T-helper 1 cell treated with Interleukin-12 subunit alpha and Interleukin-12 subunit beta and Interleukin-4 antibody, amounts not matched to agents 30 μg/mL and 1 μg/mL, for 36 hours (primary cell): Measurements from ENCODE around the gene PTPRU.
"Not testable (repeated sequence)": the region's sequence is repeated elsewhere in the genome, so short reads cannot be mapped to it uniquely, and the experiment has no call there.

Experiments used
- H3K27ac Mint-ChIP-seq: one replicate; pipeline ENCODE4 v1.8.0; 2021; ENCODE audit warnings: mild to moderate bottlenecking, mixed read lengths
- H3K27me3 Mint-ChIP-seq: one replicate; pipeline ENCODE4 v1.8.0; 2021; ENCODE audit warnings: low read depth, mixed read lengths
- H3K36me3 Mint-ChIP-seq: one replicate; pipeline ENCODE4 v1.8.0; 2021; ENCODE audit warnings: low read depth, mixed read lengths
- H3K4me1 Mint-ChIP-seq: one replicate; pipeline ENCODE4 v1.8.0; 2021; ENCODE audit warnings: low read depth, mixed read lengths
- H3K4me3 Mint-ChIP-seq: one replicate; pipeline ENCODE4 v1.8.0; 2021; ENCODE audit warnings: mild to moderate bottlenecking, moderate library complexity, mixed read lengths
- H3K9me3 Mint-ChIP-seq: one replicate; pipeline ENCODE4 v1.8.0; 2021; ENCODE audit warnings: mixed read lengths

Gene PTPRU

DNA sequence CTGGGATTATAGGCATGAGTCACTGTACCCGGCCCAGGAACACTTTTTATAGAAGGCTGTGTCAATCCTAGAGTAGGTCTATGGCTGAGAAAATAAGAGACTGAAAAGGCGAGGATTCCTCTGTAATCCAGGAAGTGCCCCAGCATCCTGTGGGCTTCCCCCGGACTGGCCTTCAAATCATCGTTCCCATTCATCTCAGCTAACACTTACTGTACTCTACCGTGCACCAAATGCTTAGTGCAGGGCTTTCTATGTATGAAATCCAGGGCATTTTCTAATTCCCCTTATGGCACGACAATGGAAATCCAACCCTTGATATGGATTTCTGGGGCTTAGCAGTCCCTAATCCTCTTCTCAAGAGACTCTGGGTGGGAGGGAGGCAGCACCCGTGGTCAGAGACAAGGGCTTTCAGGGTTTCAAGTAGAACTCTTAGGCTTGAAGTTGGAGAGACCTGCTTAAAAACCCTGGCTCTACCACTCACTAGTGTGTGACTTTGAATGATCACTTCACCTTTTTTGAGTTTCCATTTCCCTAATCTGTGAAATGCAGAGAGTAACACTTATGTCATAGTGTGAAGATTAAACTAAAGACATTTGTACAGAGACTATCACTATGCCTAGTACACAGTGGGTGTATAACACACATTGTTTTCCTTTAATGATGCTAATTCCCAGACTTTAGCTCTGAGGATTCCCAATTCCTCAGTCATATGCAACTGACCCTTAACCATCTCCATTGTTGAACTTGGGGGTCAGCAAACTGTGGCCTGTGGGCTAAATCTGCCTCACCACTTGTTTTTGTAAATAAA, 25.8 kb upstream of the PTPRU start:
- Mint-ChIP-seq H3K27ac (no peak overlapping the region), H3K27me3 (no peaks in the 10 kb centered on the region), H3K9me3 (no peaks in the 10 kb centered on the region), H3K36me3 (peaks cover 6% of the 10 kb centered on the region), H3K4me3 (no peak overlapping the region), H3K4me1 (peaks cover 4% of the 10 kb centered on the region)

DNA sequence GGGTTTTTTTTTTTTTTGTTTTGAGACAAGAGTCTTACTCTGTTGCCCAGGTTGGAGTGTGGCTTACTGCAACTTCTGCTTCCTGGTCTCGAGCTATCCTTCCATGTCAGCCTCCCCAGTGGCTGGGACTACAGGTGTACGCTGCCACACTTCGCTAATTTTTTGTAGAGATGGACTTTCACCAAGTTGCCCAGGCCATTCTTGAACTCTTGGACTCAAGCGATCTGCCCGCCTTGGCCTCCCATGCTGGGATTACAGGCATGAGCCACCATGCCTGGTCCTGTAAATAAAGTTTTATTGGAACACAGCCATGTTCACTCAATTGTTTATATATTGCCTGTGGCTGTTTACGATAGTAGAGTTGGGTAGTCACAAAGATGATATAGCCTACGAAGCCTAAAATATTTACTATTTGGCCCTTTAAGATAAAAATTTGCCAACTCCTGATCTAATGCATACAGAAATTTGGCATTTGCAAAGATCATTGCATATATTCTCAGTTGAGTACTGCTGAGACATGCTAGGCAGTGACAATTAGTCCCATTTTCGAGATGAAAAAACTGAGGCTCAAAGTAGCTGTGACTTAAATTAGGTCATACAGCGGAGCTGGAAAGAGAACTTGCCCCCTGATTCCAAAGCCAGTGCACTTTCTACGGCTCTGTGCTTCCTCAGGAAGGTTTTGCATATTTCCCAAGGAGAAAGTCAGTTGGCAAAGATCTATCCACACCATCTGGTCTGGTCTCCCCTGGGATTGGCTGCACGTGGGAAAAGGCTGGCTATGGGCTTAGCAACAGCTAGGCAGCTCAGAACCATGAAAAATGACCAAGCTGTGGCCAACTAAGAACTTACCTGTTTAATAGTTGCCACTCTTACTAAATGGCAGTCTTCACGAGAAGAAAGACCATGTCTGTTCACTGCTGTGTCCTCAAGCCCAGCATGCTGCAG, 25.0 kb upstream of the PTPRU start:
- Mint-ChIP-seq H3K27ac (peak overlapping the region; percentile 27), H3K4me3 (no peak overlapping the region), H3K27me3 (no peaks in the 10 kb centered on the region), H3K4me1 (peaks cover 4% of the 10 kb centered on the region), H3K9me3 (no peaks in the 10 kb centered on the region), H3K36me3 (peaks cover 6% of the 10 kb centered on the region)

DNA sequence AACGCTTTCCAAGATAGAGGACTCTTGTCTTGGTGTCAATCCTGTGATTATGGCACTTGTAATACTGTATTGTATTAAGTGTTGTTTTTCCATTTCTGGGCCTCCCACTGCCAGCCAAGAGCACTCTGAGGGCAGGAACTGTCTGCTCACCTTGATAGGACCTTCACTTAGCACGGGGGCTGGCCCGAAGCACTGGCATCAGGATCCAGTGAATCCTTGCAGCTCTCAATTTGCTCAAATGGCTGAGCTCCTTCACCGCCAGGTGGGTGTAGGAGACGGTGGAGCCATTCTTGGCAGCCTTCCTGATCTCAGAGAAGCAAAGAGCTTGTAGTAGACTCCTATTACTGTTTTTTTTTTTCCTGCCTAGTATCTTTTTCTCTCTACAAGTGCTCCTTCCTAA, 23.3 kb upstream of the PTPRU start:
- Mint-ChIP-seq H3K27ac (no peak overlapping the region), H3K9me3 (no peaks in the 10 kb centered on the region), H3K4me3 (no peak overlapping the region), H3K27me3 (no peaks in the 10 kb centered on the region), H3K4me1 (peaks cover 4% of the 10 kb centered on the region), H3K36me3 (peaks cover 6% of the 10 kb centered on the region)

DNA sequence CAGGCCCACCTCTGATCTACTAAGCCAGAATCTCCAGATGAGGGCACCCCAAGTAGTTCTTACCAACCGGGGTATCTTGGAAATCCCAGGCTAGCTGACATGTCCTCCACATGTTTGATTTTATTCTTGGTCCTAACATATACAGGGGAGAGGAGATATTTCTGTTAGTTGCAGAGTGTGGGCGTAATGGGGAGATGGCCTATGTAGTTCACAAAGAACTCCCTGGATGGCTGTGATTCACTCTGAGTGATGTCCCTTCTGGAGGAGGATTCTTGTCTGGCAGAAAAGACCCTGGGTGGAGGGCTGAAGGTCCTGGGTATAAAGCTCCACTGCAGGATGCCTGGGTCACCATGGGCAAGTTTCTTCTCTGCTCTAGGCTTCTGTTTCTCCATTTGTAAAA, 18.7 kb upstream of the PTPRU start:
- peaks cover 1% of the 10 kb centered on the region for H3K4me1 Mint-ChIP-seq
- no peak overlapping the region for H3K27ac Mint-ChIP-seq
- no peak overlapping the region for H3K4me3 Mint-ChIP-seq
- no peaks in the 10 kb centered on the region for H3K9me3 Mint-ChIP-seq
- no peaks in the 10 kb centered on the region for H3K27me3 Mint-ChIP-seq
- H3K36me3 Mint-ChIP-seq = peaks cover 4% of the 10 kb centered on the region

DNA sequence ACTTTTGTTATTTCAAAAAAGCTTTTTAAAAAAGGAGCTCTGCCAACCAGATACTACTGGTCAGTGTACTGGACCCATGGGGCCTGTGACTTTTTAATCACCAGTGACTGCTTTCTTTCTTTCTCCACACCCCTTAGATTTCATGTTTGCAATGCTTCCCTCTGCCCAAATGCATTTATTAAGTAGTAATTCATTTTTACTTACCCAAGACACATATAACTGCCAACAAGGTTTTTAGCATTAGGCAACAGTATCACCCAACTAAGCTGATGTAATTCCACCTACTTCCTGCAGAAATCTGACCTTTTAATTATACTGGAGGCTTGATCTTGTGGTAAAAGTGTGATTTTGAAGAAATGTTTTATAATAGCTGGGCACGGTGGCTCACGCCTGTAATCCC, 18.1 kb upstream of the PTPRU start:
- Mint-ChIP-seq H3K4me1 (peaks cover 1% of the 10 kb centered on the region), H3K36me3 (peaks cover 1% of the 10 kb centered on the region), H3K9me3 (no peaks in the 10 kb centered on the region), H3K27me3 (no peaks in the 10 kb centered on the region), H3K27ac (no peak overlapping the region), H3K4me3 (no peak overlapping the region)

DNA sequence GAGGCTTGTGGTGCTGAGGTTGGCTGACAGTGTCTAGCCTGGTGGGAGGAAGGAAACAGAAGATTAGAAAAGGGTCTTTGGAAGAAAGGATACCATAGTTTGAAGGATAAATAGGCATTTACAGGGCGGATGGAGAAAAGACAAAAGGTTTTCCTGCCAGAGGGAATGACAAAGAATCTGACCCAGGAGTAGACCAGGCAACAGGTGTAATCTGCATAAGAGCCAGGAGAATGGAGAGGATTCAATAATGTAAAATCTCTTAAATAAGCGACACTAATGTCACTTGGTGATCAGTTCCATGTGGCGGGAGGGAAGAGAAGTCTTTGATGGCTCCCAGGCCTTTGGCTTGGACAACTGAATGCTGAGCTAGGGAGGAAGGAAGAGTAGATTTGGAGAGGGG, 15.0 kb upstream of the PTPRU start:
- no peak overlapping the region for H3K4me3 Mint-ChIP-seq
- H3K27ac Mint-ChIP-seq = no peak overlapping the region
- no peaks in the 10 kb centered on the region for H3K9me3 Mint-ChIP-seq
- peaks cover 1% of the 10 kb centered on the region for H3K4me1 Mint-ChIP-seq
- peaks cover 1% of the 10 kb centered on the region for H3K36me3 Mint-ChIP-seq
- no peaks in the 10 kb centered on the region for H3K27me3 Mint-ChIP-seq

DNA sequence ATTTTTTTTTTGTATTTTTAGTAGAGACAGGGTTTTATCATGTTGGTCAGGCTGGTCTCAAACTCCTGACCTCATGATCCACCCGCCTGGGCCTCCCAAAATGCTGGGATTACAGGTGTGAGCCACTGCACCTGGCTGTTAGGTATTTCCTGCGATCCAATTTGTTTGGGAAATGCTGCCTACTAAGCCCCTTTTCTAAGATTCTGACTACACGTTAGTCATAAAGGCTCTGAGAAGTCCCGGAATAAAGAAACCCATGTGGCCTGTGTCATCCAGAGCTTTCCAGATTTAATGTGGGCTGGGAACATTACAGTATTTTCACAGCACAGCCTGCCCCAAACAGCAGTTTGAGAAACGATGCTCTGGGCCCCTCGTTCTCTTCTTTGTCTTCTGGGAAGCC, 14.1 kb upstream of the PTPRU start:
- not testable (repeated sequence) for H3K27ac Mint-ChIP-seq, H3K27me3 Mint-ChIP-seq, H3K4me3 Mint-ChIP-seq

DNA sequence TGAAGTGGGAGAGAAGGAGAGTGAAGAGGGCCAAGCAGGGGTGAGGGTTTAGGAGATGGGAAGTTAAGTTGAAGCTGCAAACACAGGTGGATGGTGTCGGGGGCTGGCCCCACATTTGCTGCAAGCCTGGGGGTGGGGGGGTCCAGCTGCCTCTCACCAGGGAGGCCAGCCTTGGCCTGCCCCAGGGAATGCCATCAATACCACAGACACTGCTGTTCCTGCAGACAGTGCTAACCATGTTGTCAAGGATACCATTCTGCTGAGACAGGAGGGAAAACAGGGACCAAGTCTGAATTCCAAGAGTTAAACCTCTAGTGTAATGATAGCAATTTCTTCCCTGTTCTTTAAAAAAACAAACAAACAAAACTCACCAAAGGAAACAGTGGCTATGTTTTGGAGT, 13.6 kb upstream of the PTPRU start:
- no peak overlapping the region for H3K27ac Mint-ChIP-seq
- peaks cover 1% of the 10 kb centered on the region for H3K36me3 Mint-ChIP-seq
- no peaks in the 10 kb centered on the region for H3K27me3 Mint-ChIP-seq
- no peak overlapping the region for H3K4me3 Mint-ChIP-seq
- H3K4me1 Mint-ChIP-seq = peaks cover 1% of the 10 kb centered on the region
- no peaks in the 10 kb centered on the region for H3K9me3 Mint-ChIP-seq

More for the DNA sequence above, 14.1 kb upstream of the PTPRU start:
- not testable (repeated sequence) for H3K9me3 Mint-ChIP-seq, H3K4me1 Mint-ChIP-seq, H3K36me3 Mint-ChIP-seq

DNA sequence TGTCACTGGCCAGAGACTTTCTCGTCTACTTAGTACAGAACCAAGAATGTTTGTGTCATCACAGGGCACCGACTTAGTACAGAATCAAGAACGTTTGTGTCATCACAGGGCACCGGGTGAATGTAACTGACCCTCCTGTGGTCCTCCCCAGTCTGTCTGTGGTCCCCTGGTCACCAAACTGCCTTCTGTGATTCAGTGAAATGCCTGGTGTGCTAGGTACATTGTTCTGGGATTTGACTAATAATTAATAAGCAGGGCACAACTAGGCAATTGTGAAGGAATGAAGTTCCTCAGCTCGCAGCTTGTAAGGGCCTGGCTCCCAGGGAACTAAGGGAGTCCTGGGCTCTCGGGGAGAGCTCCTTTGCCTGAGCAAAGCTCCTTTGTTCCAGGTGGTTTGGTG, 12.8 kb upstream of the PTPRU start:
- Mint-ChIP-seq H3K27me3 (no peaks in the 10 kb centered on the region), H3K4me3 (no peak overlapping the region), H3K27ac (no peak overlapping the region), H3K9me3 (no peaks in the 10 kb centered on the region), H3K4me1 (no peaks in the 10 kb centered on the region), H3K36me3 (peaks cover 1% of the 10 kb centered on the region)

DNA sequence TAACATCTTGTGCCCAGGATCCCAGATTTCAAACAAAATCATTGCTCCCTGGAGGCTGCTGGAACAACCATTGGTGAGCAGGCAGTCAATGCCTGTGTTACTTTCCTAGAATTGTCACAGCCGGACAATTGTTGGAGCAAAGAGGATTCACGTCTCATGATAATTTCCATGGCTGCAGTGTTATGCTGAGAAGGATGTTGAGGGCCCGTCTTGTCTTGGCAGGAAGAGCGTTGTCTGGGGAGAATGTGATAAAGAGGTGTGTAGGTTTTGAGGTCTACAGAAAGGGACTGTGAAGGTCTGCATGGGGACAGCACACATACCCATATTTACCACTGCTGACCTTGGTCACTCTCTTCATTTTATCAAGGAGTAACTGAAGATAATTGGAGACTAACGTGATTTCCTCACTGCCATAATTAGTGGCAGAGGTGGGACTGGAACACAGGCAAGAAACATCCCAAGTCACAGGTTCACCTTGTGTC, 11.9 kb upstream of the PTPRU start:
- H3K36me3 Mint-ChIP-seq = peaks cover 1% of the 10 kb centered on the region
- no peaks in the 10 kb centered on the region for H3K9me3 Mint-ChIP-seq
- H3K4me1 Mint-ChIP-seq = no peaks in the 10 kb centered on the region
- H3K27ac Mint-ChIP-seq = no peak overlapping the region
- H3K4me3 Mint-ChIP-seq = no peak overlapping the region
- no peaks in the 10 kb centered on the region for H3K27me3 Mint-ChIP-seq

DNA sequence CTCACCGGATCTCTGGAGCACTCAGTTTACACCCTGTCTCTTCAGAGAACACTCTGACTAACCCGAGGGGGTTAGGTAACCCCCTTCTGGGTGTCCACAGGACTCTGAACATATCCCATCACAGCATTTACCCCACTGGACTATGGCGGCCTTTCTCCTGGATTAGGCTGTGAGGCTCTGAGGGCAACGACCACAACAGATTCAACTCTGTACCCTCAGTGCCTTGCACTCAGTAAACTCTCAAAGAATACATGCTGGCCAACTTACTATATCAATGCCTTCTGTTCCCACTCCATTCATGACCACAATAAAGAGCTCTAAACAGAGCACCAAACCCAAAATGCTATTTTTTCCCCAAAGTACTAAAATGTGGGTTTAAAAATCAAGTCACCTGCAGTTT, 11.0 kb upstream of the PTPRU start:
- H3K36me3 Mint-ChIP-seq = peaks cover 1% of the 10 kb centered on the region
- peaks cover 8% of the 10 kb centered on the region for H3K4me1 Mint-ChIP-seq
- no peak overlapping the region for H3K27ac Mint-ChIP-seq
- no peak overlapping the region for H3K4me3 Mint-ChIP-seq
- H3K9me3 Mint-ChIP-seq = no peaks in the 10 kb centered on the region
- H3K27me3 Mint-ChIP-seq = no peaks in the 10 kb centered on the region

DNA sequence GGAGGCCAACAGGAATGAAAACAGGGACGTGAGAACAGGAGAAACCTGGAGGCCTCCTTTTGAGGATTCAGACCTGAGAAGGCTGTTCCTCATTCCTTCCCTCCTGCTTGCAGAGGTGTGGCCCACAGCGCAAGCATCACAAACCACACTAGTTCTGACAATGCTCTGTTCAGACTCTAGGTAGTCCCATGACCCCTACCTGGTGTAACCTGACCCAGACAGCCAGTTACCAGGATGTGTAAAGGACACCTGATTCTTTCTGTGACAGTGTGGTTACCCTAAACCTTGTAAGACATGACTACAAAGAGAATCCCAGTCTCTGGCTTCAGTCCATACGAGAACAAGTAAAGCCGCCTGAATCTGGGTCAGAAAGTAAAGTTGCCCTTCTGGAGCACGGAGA, 8.8 kb upstream of the PTPRU start:
- Mint-ChIP-seq H3K4me1 (peaks cover 17% of the 10 kb centered on the region), H3K4me3 (no peak overlapping the region), H3K27ac (no peak overlapping the region), H3K36me3 (no peaks in the 10 kb centered on the region), H3K27me3 (peaks cover 8% of the 10 kb centered on the region), H3K9me3 (no peaks in the 10 kb centered on the region)

DNA sequence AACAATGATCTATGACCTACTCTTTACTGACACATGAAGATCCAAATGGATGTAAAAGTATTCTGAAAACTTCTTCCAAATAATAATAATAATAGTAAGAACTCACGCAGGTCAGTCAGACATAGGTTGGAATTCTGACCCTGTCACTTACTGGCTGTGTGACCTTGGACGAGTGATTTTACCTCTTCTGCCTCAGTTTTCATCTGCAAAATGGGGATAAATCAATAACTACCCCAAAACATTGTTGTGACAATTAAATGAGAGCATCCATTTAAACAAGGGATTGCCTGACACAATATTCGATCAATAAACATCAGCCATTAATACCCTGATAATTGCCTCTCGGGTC, 6.1 kb upstream of the PTPRU start:
- H3K9me3 Mint-ChIP-seq = no peaks in the 10 kb centered on the region
- peaks cover 17% of the 10 kb centered on the region for H3K4me1 Mint-ChIP-seq
- peaks cover 28% of the 10 kb centered on the region for H3K27me3 Mint-ChIP-seq
- no peaks in the 10 kb centered on the region for H3K36me3 Mint-ChIP-seq
- peak overlapping the region; percentile 94 for H3K4me3 Mint-ChIP-seq
- peak overlapping the region; percentile 89 for H3K27ac Mint-ChIP-seq

DNA sequence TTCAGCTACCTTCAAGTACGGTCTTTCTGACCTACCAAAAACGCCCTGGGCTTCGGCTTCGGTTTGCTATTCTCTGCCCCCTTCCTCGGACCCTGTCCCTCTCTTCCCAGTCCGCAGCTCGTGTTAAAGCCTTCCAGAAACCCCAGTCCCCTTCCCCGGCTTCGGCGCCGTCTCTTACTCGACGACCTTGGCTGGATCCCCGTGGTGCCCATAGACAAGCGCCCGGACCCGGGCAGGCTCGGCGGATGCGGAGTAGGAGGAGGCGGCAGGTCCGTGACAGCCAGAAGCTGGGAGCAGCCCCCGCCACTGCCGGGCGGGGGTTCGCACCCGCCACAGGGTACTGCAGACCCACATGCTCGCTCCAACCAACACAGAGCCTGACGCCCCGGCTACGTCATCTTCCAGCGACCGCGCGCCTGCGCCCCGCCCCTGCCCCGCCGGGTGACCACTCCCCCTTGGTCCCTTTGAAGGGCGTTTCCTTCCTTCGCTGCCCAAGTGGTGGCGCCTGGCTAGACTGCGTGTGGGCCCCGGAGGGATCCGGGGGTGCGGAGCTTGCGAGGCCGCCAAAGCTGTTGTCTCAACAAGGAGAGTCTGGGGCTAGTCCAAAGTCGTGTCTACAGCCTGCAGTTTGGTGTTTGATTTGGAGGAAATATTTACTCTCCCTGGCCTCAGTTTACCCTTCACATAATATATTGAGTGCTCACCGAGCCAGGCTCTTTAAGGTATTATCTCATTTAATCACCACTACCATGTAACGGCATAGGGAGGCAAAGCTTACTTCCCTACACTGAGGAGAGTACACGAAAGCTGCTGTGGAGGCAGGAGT, 5.6 kb upstream of the PTPRU start, which contains the start of gene MECR:
Gene MECR, minus strand, starts transcription at position 382 of the 826 bp plus-strand sequence. Its CDS starts 28 bp downstream, at position 354.
- Mint-ChIP-seq H3K9me3 (no peaks in the 10 kb centered on the region), H3K4me3 (peak within 1 kb of the TSS; percentile 94)

More for the DNA sequence above, 5.6 kb upstream of the PTPRU start, which contains the start of gene MECR:
- peaks cover 18% of the 10 kb centered on the region for H3K4me1 Mint-ChIP-seq
- no peaks in the 10 kb centered on the region for H3K36me3 Mint-ChIP-seq
- peaks cover 31% of the 10 kb centered on the region for H3K27me3 Mint-ChIP-seq
- peak within 1 kb of the TSS; percentile 89 for H3K27ac Mint-ChIP-seq
